ENCODE data around the gene KCTD16. TPM values are rescaled to one million over a fixed set of nuclear protein-coding genes. Genes with fewer than 3 reads are reported as not detected.

Gene KCTD16
- total RNA-seq, 2 donors from 2014 or later: 0.27 to 0.35 TPM

- ATAC-seq (ENCODE audit: insufficient number of reproducible peaks, low FRiP score, low read depth): no peak
- Histone ChIP-seq H3K27me3 (replicated peaks; ENCODE audit: insufficient read depth) (no peaks in the 10 kb centered on the region), H3K36me3 (no peaks in the 10 kb centered on the region), H3K9me3 (no peaks in the 10 kb centered on the region), H3K4me1 (ENCODE audit: control insufficient read depth in 1 of 2, low read depth in 2 of 2) (no peaks in the 10 kb centered on the region), H3K4me3 (no peak overlapping the region), H3K27ac (no peak overlapping the region)
- DNase-seq (ENCODE audit: low spot score): no peak
- TF ChIP-seq CTCF (IDR thresholded peaks at IDR 0.05): no peak
Measured at GRCh38 chr5:144331361-144331760, 160.7 kb downstream of the KCTD16 start.

- no peaks in the 10 kb centered on the region for H3K27me3 ChIP-seq (replicated peaks; ENCODE audit: insufficient read depth)
- H3K9me3 ChIP-seq: no peaks in the 10 kb centered on the region
- no peaks in the 10 kb centered on the region for H3K36me3 ChIP-seq
- no peak for ATAC-seq (ENCODE audit: insufficient number of reproducible peaks, low FRiP score, low read depth)
- H3K27ac ChIP-seq: no peak overlapping the region
- H3K4me1 ChIP-seq (ENCODE audit: control insufficient read depth in 1 of 2, low read depth in 2 of 2): no peaks in the 10 kb centered on the region
- no peak for TF ChIP-seq CTCF (IDR thresholded peaks at IDR 0.05)
- no peak for DNase-seq (ENCODE audit: low spot score)
- no peak overlapping the region for H3K4me3 ChIP-seq
Measured at GRCh38 chr5:144332265-144332664, 161.6 kb downstream of the KCTD16 start.

GRCh38 chr5:144333336-144333920, 162.8 kb downstream of the KCTD16 start:
- Histone ChIP-seq H3K9me3 (no peaks in the 10 kb centered on the region), H3K4me3 (no peak overlapping the region), H3K36me3 (no peaks in the 10 kb centered on the region), H3K27me3 (replicated peaks; ENCODE audit: insufficient read depth) (no peaks in the 10 kb centered on the region), H3K4me1 (ENCODE audit: control insufficient read depth in 1 of 2, low read depth in 2 of 2) (no peaks in the 10 kb centered on the region), H3K27ac (no peak overlapping the region)
- no peak for DNase-seq (ENCODE audit: low spot score)
- no peak for TF ChIP-seq CTCF (IDR thresholded peaks at IDR 0.05)
- ATAC-seq (ENCODE audit: insufficient number of reproducible peaks, low FRiP score, low read depth): no peak

GRCh38 chr5:144335561-144335960, 164.9 kb downstream of the KCTD16 start:
- ATAC-seq (ENCODE audit: insufficient number of reproducible peaks, low FRiP score, low read depth) (no peak), DNase-seq (ENCODE audit: low spot score) (no peak)
- Histone ChIP-seq H3K27ac (no peak overlapping the region), H3K36me3 (no peaks in the 10 kb centered on the region), H3K27me3 (replicated peaks; ENCODE audit: insufficient read depth) (no peaks in the 10 kb centered on the region), H3K4me3 (no peak overlapping the region), H3K4me1 (ENCODE audit: control insufficient read depth in 1 of 2, low read depth in 2 of 2) (no peaks in the 10 kb centered on the region), H3K9me3 (no peaks in the 10 kb centered on the region)
- no peak for TF ChIP-seq CTCF (IDR thresholded peaks at IDR 0.05)

- no peak for ATAC-seq (ENCODE audit: insufficient number of reproducible peaks, low FRiP score, low read depth)
- no peak overlapping the region for H3K27ac ChIP-seq
- H3K27me3 ChIP-seq (replicated peaks; ENCODE audit: insufficient read depth): no peaks in the 10 kb centered on the region
- H3K36me3 ChIP-seq: no peaks in the 10 kb centered on the region
- H3K4me3 ChIP-seq: no peak overlapping the region
- H3K4me1 ChIP-seq (ENCODE audit: control insufficient read depth in 1 of 2, low read depth in 2 of 2): no peaks in the 10 kb centered on the region
- TF ChIP-seq CTCF (IDR thresholded peaks at IDR 0.05): no peak
- DNase-seq (ENCODE audit: low spot score): no peak
- no peaks in the 10 kb centered on the region for H3K9me3 ChIP-seq
Measured at GRCh38 chr5:144336191-144336961, 165.7 kb downstream of the KCTD16 start.

Data from thoracic aorta (tissue), 2 donors.